Mesenchymal stem cell (in vitro differentiated cells and primary cell): ENCODE measurements around the gene RABGAP1L.

Experiments used
- DNase-seq: peaks from one replicate; pipeline ENCODE4 v3.0.0-alpha.2; 2013
- H2AFZ ChIP-seq: one replicate; pipeline ENCODE4 v1.6.1; 2013; ENCODE audit warnings: low read depth, mild to moderate bottlenecking, control low read depth, inconsistent platforms, low read length, moderate library complexity
- H2AK5ac ChIP-seq: 2 replicates; pipeline ENCODE4 v1.6.1; 2013; ENCODE audit warnings: low read length, moderate library complexity, mild to moderate bottlenecking, inconsistent platforms; ENCODE audit not compliant: severe bottlenecking
- H2BK120ac ChIP-seq: one replicate; pipeline ENCODE4 v1.6.1; 2013; ENCODE audit warnings: low read depth, mild to moderate bottlenecking, inconsistent platforms, low read length, moderate library complexity
- H2BK12ac ChIP-seq, 2 experiments: one replicate each; pipeline ENCODE4 v1.6.1; 2013; ENCODE audit warnings: inconsistent platforms in 2 of 2, low read length in 2 of 2, mild to moderate bottlenecking in 2 of 2, moderate library complexity in 2 of 2, control low read depth in 1 of 2
- H2BK15ac ChIP-seq: one replicate; pipeline ENCODE4 v1.6.1; 2013; ENCODE audit warnings: mild to moderate bottlenecking, low read depth, inconsistent platforms; ENCODE audit not compliant: poor library complexity, severe bottlenecking
- H2BK5ac ChIP-seq: 2 replicates; pipeline ENCODE4 v1.6.1; 2013; ENCODE audit warnings: low read depth, mild to moderate bottlenecking, low read length, control low read depth, inconsistent platforms; ENCODE audit not compliant: poor library complexity, severe bottlenecking
- H3K14ac ChIP-seq, 2 experiments: one replicate each; pipeline ENCODE4 v1.6.1; 2013; ENCODE audit warnings: inconsistent platforms in 2 of 2, low read length in 2 of 2, control low read depth in 1 of 2, mild to moderate bottlenecking in 1 of 2, moderate library complexity in 1 of 2
- H3K18ac ChIP-seq, 2 experiments: one replicate each; pipeline ENCODE4 v1.6.1; 2013; ENCODE audit warnings: inconsistent platforms in 2 of 2, low read length in 2 of 2, control low read depth in 1 of 2, low read depth in 1 of 2, mild to moderate bottlenecking in 1 of 2
- H3K23ac ChIP-seq, 2 experiments: one replicate each; pipeline ENCODE4 v1.6.1; 2013; ENCODE audit warnings: inconsistent platforms in 2 of 2, low read length in 2 of 2, mild to moderate bottlenecking in 2 of 2, moderate library complexity in 2 of 2, control low read depth in 1 of 2
- H3K27ac ChIP-seq: 2 replicates; pipeline ENCODE4 v1.5.1; 2013; ENCODE audit warnings: mild to moderate bottlenecking, moderate library complexity, low read length, control low read depth, inconsistent platforms; ENCODE audit not compliant: poor library complexity, severe bottlenecking
- H3K27me3 ChIP-seq, 2 experiments: 2 replicates each; pipeline versions ENCODE4 v1.6.1 to v1.7.0; 2013; ENCODE audit warnings: low read length in 2 of 2, mild to moderate bottlenecking in 2 of 2, moderate library complexity in 2 of 2, control low read depth in 1 of 2, inconsistent platforms in 1 of 2; ENCODE audit not compliant: control insufficient read depth in 1 of 2, insufficient read depth in 1 of 2
- H3K36me3 ChIP-seq, 2 experiments: 2 replicates each; pipeline versions ENCODE4 v1.6.1 to v1.7.0; 2013; ENCODE audit warnings: low read length in 2 of 2, control low read depth in 1 of 2, inconsistent platforms in 1 of 2, low read depth in 1 of 2, mild to moderate bottlenecking in 1 of 2; ENCODE audit not compliant: insufficient read depth in 2 of 2, control insufficient read depth in 1 of 2
- H3K4ac ChIP-seq, 2 experiments: one replicate each; pipeline ENCODE4 v1.6.1; 2013; ENCODE audit warnings: inconsistent platforms in 2 of 2, low read length in 2 of 2, mild to moderate bottlenecking in 2 of 2, moderate library complexity in 2 of 2, control low read depth in 1 of 2, low read depth in 1 of 2
- H3K4me1 ChIP-seq: 2 replicates; pipeline ENCODE4 v1.6.1; 2013; ENCODE audit warnings: low read depth, low read length, control low read depth; ENCODE audit not compliant: control insufficient read depth, insufficient read depth
- H3K4me2 ChIP-seq: 2 replicates; pipeline ENCODE4 v1.6.1; 2013; ENCODE audit warnings: low read length, mild to moderate bottlenecking, inconsistent platforms; ENCODE audit not compliant: poor library complexity, severe bottlenecking
- H3K4me3 ChIP-seq, 2 experiments: 2 replicates each; pipeline versions ENCODE4 v1.5.1 to v1.7.0; 2013; ENCODE audit warnings: low read length in 2 of 2, mild to moderate bottlenecking in 2 of 2, control low read depth in 1 of 2, low read depth in 1 of 2; ENCODE audit not compliant: insufficient read depth in 1 of 2
- H3K79me1 ChIP-seq: replicated peaks from 2 replicates; pipeline ENCODE4 v1.6.1; 2013; ENCODE audit warnings: mild to moderate bottlenecking, control low read depth, low read length, inconsistent platforms; ENCODE audit not compliant: poor library complexity, severe bottlenecking
- H3K9ac ChIP-seq: 2 replicates; pipeline ENCODE4 v1.7.0; 2013; ENCODE audit warnings: mild to moderate bottlenecking, low read length, moderate library complexity
- H3K9me3 ChIP-seq: 2 replicates; pipeline ENCODE4 v1.7.0; 2013; ENCODE audit warnings: mild to moderate bottlenecking, low read length; ENCODE audit not compliant: control insufficient read depth
- H4K8ac ChIP-seq: one replicate; pipeline ENCODE4 v1.6.1; 2013; ENCODE audit warnings: inconsistent platforms, mild to moderate bottlenecking, low read length, moderate library complexity
- H4K91ac ChIP-seq: one replicate; pipeline ENCODE4 v1.6.1; 2013; ENCODE audit warnings: mild to moderate bottlenecking, low read length, inconsistent platforms
- WGBS: methylation state at CpG from one replicate; pipeline ENCODE4 v1.1.7; 2013; ENCODE audit warnings: mixed read lengths; 5-methylcytosine and 5-hydroxymethylcytosine counted together

The RABGAP1L gene

DNA sequence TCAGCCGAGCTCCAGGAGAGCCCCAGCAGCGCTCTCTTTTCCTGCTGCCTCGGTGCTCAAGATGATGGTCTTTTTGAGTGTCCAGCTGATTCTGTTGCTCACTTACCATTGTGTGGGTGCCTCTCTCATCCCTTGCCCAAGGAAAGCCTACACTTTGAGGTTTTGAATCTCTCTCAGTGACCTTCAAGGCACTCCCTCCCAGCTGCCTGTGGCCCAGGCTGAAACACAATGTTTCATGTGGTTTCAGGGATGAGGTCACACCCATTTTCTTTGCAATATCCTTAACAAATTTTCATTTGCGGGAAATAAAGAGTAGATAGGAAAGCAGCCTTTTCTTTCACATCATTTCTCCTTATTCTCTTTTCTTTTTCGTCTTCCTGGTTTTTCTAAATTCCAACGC is 876.5 kb downstream of the RABGAP1L start:
- no peaks in the 10 kb centered on the region for H3K79me1 ChIP-seq
- no peak overlapping the region for H4K8ac ChIP-seq
- H3K23ac ChIP-seq = no peak overlapping the region
- H3K14ac ChIP-seq = no peak overlapping the region
- no peak overlapping the region for H2BK12ac ChIP-seq
- no peak for DNase-seq
- H3K9me3 ChIP-seq = no peaks in the 10 kb centered on the region
- H3K27me3 ChIP-seq = peaks cover 8 to 11% of the 10 kb centered on the region in 2 experiments
- 94% methylated on average over 3 of the region's 6 CpGs for WGBS
- H3K4me2 ChIP-seq = no peak overlapping the region
- H3K36me3 ChIP-seq = no peaks in the 10 kb centered on the region
- H3K4me3 ChIP-seq = no peak overlapping the region
- H2AFZ ChIP-seq = no peak overlapping the region
- H2AK5ac ChIP-seq = no peak overlapping the region
- no peak overlapping the region for H4K91ac ChIP-seq
- no peak overlapping the region for H2BK5ac ChIP-seq
- no peak overlapping the region for H2BK15ac ChIP-seq
- H3K9ac ChIP-seq = no peak overlapping the region
- H3K27ac ChIP-seq = no peak overlapping the region
- no peak overlapping the region for H3K18ac ChIP-seq
- H3K4me1 ChIP-seq = no peaks in the 10 kb centered on the region
- no peak overlapping the region for H2BK120ac ChIP-seq
- no peak overlapping the region for H3K4ac ChIP-seq

DNA sequence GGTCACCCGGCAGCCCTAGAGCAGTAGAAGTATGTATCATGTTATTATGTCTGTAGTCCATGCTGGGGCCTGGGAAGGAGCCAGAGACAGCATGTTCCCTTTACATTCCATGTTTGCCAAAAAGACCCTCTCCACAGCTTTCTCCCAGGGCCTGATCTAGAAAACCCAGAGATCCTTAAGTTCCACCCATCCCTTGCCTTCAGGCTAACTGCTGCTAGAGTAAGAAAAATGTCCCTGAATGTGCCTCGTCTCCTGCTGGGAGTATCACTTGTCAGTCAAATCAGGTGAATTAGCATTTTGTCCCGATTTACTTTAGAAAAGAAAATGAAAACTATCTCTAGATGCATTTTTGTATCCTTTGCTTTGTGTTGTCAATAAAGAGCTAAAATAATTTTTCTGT is 877.2 kb downstream of the RABGAP1L start:
- Histone ChIP-seq H3K4me2 (no peak overlapping the region), H3K9me3 (no peaks in the 10 kb centered on the region), H3K27me3 (peaks cover 8 to 11% of the 10 kb centered on the region in 2 experiments), H2AK5ac (no peak overlapping the region), H3K9ac (no peak overlapping the region), H2AFZ (no peak overlapping the region), H3K79me1 (no peaks in the 10 kb centered on the region), H2BK5ac (no peak overlapping the region), H3K18ac (no peak overlapping the region), H3K27ac (no peak overlapping the region), H2BK15ac (no peak overlapping the region), H3K4me3 (no peak overlapping the region), H3K4ac (no peak overlapping the region), H3K4me1 (no peaks in the 10 kb centered on the region), H3K36me3 (no peaks in the 10 kb centered on the region), H2BK120ac (no peak overlapping the region), H4K91ac (no peak overlapping the region), H2BK12ac (no peak overlapping the region), H3K23ac (no peak overlapping the region), H4K8ac (no peak overlapping the region), H3K14ac (no peak overlapping the region)
- 100% methylated on average over 2 of the region's 3 CpGs for WGBS
- DNase-seq = no peak

DNA sequence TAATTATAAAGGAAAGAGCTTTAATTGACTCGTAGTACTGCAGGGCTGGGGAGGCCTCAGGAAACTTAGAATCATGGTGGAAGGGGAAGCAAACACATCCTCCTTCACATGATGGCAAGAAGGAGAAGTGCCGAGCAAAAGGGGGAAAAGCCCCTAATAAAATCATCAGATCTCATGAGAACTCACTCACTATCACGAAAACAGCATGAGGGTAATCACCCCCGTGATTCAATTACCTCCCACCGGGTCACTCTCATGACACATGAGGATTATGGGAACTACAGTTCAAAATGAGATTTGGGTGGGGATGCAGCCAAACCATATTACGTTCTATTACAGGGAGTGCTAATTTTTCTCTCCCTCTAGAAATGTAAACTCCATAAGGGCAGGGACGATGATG is 878.1 kb downstream of the RABGAP1L start:
- H3K14ac ChIP-seq = no peak overlapping the region
- no peak overlapping the region for H2BK12ac ChIP-seq
- no peaks in the 10 kb centered on the region for H3K9me3 ChIP-seq
- peaks cover 8 to 11% of the 10 kb centered on the region in 2 experiments for H3K27me3 ChIP-seq
- H2BK5ac ChIP-seq = no peak overlapping the region
- H3K9ac ChIP-seq = no peak overlapping the region
- H3K23ac ChIP-seq = no peak overlapping the region
- 78% methylated on average over 4 of the region's 7 CpGs for WGBS
- no peaks in the 10 kb centered on the region for H3K36me3 ChIP-seq
- no peak overlapping the region for H2BK15ac ChIP-seq
- no peak overlapping the region for H3K18ac ChIP-seq
- no peak overlapping the region for H2AK5ac ChIP-seq
- DNase-seq = no peak
- H4K8ac ChIP-seq = no peak overlapping the region
- H2BK120ac ChIP-seq = no peak overlapping the region
- no peak overlapping the region for H3K4me3 ChIP-seq
- H3K27ac ChIP-seq = no peak overlapping the region
- H3K4ac ChIP-seq = no peak overlapping the region
- H3K4me2 ChIP-seq = no peak overlapping the region
- H3K79me1 ChIP-seq = no peaks in the 10 kb centered on the region
- no peak overlapping the region for H4K91ac ChIP-seq
- H2AFZ ChIP-seq = no peak overlapping the region
- H3K4me1 ChIP-seq = no peaks in the 10 kb centered on the region

DNA sequence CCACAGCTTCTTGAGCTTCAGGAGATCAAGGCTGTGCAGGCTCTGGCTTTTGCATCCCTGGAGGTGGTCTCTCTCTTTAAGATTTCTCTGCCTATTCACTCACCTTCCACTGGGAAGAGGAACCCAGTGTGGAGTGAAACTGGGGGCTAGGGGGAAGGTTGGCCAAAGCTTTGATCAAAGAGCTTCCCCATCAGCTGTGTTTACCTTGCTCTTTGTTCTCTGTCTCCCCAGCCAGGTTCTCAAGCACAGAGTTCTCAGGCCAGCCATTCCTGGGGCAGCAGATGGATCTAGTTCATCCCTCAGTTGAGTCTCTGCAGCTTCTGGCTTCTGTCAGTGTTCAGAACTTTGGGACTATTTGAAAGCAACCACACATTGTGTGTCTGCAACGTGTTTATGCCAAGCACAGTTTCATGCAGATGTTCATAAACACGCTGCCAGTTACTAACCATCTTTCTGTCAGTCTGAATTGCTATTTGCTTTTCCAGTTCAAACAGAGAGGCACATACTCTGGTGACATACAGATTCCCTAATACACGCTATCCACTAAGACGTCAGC is 881.1 kb downstream of the RABGAP1L start:
- Histone ChIP-seq H3K23ac (no peak overlapping the region), H3K4me1 (peaks cover 4% of the 10 kb centered on the region), H4K91ac (no peak overlapping the region), H3K27me3 (peaks cover 6 to 13% of the 10 kb centered on the region in 2 experiments), H3K4me3 (no peak overlapping the region), H2BK5ac (no peak overlapping the region), H3K79me1 (no peaks in the 10 kb centered on the region), H3K9ac (no peak overlapping the region), H3K27ac (no peak overlapping the region), H3K9me3 (no peaks in the 10 kb centered on the region), H2AFZ (no peak overlapping the region), H2BK12ac (no peak overlapping the region), H2AK5ac (no peak overlapping the region), H3K14ac (no peak overlapping the region), H4K8ac (no peak overlapping the region), H2BK15ac (no peak overlapping the region), H3K4me2 (no peak overlapping the region), H3K18ac (no peak overlapping the region), H3K4ac (no peak overlapping the region), H2BK120ac (no peak overlapping the region), H3K36me3 (no peaks in the 10 kb centered on the region)
- 75% methylated on average over 3 of the region's 4 CpGs for WGBS
- no peak for DNase-seq
